UCSD-AML1 (cell line): Measurements from ENCODE around the gene KCNQ1.

Experiments
- DNase-seq: peaks from one replicate; lab custom pipeline; 2025; ENCODE audit not compliant: unreplicated experiment; lab: John Stamatoyannopoulos, UW

KCNQ1 gene

GRCh38 chr11:2542406-2542805 is 97.6 kb downstream of the KCNQ1 start:
- no peak for DNase-seq

GRCh38 chr11:2547806-2548205 is 103.0 kb downstream of the KCNQ1 start:
- no peak for DNase-seq

GRCh38 chr11:2548596-2548995 is 103.8 kb downstream of the KCNQ1 start:
- DNase-seq: no peak

DNA sequence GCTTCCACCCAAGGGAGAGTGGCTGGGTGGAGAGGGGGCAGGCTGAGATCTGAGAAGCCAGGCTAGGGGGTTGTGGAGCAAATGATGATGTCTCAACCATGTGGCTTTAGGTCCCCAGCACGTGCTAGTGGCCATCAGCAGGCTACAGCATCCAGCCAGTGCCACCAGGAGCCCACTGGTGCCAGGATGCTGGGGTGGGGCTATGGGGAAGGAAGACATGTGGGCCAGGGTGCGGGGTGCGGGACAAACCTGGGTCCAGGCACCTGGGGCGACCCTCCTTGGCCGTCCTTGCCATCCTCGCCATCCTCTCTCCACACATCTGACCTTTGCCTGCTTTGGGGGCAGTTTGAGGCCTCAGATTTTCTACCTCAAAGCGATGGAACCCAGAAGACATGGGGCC is 104.3 kb downstream of the KCNQ1 start:
- DNase-seq: no peak

DNA sequence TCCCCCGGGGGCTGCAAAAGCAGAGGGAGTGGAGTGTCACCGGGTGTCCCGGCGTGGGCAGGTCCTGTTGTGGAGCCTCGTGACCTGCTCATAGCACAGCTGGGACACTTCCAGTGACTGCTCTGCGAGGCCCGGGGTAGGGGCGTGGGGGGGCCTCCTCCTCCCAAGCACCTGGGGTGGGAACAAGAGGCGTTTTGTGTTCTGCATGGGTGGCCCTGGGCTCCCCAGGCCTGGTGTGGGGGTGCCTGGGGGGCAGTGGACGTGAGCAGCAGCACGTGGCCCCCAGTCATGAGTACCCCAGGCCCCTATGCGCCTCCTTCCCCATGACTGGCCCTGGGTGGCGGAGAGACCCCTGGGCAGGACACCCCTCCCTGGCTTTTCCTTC is 104.7 kb downstream of the KCNQ1 start:
- no peak for DNase-seq

GRCh38 chr11:2549876-2550605 is 105.2 kb downstream of the KCNQ1 start:
- no peak for DNase-seq

DNA sequence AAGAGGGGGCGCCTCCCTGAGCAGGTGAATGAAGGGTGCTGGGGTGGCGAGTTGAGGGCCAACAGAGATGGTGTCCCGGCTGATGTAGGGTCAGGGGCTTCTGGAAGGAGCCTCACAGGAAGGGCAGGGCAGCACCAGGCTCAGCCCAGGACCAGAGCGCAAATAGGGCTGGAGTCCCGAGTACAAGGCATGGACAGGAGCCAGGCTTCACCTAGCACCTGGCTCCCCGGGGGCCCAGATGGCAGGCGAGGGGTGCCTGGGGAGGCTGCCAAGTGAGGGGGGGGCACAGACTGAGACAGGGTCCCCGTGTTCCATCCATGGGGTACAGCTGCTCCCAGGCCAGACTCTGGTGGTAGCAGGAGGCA is 105.8 kb downstream of the KCNQ1 start:
- DNase-seq: no peak

- no peak for DNase-seq
Measured at GRCh38 chr11:2551131-2551530, 106.3 kb downstream of the KCNQ1 start.

DNA sequence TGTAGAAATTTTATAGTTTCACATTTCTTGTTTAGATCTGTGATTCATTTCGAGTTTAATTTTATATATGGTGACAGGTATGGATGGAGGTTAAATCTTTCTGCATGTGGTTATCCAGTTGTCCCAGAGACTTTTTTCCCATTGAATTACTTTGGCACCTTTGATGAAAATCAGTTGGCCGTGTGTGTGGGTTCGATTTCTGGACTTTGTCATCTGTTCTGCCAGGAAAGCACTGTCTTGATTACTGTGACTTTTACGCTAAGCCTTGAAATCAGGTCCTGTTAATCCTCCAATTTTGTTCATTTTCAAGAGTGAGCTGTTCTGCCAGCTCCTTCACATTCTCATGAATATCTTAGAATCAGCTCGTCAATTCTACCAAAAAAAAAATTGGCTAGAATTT is 107.4 kb downstream of the KCNQ1 start:
- DNase-seq: no peak

DNA sequence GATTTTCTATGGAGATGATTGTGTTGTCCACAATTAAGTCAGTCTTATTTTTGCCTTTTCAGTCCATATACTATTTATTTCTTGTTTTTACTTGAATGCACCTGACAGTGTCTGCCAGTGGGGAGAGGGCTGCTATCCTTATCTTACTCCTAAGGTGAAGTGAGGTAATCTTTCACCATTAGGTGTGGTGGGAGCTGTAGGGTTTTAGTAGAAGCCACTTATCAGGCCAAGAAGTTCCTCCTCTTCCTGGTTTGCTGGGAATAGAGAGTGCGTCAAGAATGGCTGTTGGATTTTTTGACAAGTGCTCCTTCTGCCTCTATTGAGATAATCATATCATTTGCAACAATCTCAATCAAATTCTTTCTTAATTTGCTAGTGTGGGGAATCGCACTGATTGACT is 108.4 kb downstream of the KCNQ1 start:
- DNase-seq: no peak

DNA sequence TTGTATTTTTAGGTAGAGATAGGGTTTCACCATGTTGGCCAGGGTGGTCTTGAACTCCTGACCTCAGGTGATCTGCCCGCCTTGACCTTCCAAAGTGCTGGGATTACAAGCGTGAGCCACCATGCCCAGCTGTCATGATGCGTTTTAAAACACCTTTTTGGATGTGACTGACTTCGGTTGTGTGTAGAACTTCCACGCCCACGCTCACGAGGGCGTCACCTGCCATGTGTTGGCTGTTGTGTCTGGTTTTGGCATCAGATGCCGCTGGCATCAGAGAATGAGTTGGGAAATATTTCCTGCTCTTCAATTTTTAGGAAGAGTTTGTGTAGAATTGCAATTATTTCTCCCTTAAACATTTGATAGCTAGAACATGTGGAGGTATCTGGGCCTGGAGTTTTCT is 109.1 kb downstream of the KCNQ1 start:
- DNase-seq: no peak

GRCh38 chr11:2554338-2555207 is 109.8 kb downstream of the KCNQ1 start:
- no peak for DNase-seq

GRCh38 chr11:2555336-2555735 is 110.5 kb downstream of the KCNQ1 start:
- DNase-seq: no peak

GRCh38 chr11:2555891-2556290 is 111.1 kb downstream of the KCNQ1 start:
- no peak for DNase-seq

DNA sequence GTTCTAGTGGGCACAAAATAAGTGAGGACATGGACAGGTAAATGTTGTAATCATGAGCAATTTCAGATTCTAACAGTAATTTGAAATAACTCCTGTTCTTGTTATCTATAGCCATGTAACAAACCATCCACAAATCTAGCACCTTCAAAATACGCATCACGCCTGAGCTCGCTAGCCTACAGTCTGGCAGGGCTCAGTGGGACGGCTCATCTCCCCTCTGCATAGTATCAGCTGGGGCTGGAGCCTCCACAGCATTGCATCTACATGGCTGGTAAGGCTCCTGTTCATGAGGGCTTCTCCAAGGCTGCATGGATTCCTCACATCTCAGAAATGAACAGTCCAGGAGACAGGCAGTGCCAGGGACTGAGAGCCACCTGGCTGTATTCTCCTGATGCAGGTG is 112.6 kb downstream of the KCNQ1 start:
- no peak for DNase-seq

DNA sequence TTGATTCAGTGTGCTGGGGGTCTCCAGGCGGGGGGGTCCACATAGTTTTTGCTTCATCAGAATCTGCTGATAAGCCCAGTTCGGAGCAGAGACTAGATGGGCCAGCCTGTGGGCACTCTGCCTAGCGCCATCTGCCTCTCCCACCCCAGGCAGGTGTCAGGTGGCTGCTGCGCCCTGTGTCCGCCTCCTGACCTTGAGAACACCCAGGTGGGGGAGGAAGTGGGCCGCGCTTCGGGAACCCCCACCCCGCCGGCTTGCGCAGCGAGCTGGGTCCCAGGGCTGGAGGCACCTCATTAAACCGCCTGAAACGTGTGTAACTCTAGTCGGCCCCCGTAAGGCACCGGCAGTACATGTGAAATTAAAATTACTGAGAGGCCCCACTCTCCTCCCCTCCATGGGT is 113.6 kb downstream of the KCNQ1 start:
- DNase-seq: no peak

DNA sequence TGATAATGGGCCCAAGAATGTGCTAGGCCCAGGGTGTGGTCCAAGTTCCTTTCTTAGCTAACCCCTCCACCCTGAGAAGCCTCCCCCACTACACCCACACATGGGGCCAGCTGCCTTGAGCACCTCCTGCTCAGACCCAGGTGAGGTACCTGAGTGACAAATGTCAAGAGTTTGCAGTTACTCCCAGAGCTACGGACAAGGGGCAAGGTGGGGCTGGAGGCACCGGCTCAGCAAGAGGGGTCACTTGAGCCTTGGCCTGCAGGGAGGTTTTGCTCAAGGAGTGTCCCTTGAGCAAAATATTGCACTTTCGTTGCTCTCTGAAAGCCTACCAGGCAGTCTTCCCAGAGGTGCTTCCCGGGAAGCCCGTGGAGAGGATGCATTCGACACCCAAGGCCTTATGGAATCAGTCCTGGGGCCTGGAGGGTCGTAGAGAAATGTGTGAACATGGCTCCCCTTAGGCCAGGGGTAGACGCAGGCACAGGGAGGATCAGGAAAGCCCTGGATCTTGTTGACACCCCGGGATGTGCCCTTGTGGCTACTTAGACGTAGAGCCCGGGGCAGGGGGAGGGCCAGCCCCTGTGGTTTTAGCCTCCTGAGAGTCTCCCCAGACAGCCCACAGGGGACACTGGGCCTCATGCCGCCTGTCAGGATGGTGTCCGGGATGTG is 114.2 kb downstream of the KCNQ1 start:
- no peak for DNase-seq

GRCh38 chr11:2559527-2560311 is 114.9 kb downstream of the KCNQ1 start:
- no peak for DNase-seq

DNA sequence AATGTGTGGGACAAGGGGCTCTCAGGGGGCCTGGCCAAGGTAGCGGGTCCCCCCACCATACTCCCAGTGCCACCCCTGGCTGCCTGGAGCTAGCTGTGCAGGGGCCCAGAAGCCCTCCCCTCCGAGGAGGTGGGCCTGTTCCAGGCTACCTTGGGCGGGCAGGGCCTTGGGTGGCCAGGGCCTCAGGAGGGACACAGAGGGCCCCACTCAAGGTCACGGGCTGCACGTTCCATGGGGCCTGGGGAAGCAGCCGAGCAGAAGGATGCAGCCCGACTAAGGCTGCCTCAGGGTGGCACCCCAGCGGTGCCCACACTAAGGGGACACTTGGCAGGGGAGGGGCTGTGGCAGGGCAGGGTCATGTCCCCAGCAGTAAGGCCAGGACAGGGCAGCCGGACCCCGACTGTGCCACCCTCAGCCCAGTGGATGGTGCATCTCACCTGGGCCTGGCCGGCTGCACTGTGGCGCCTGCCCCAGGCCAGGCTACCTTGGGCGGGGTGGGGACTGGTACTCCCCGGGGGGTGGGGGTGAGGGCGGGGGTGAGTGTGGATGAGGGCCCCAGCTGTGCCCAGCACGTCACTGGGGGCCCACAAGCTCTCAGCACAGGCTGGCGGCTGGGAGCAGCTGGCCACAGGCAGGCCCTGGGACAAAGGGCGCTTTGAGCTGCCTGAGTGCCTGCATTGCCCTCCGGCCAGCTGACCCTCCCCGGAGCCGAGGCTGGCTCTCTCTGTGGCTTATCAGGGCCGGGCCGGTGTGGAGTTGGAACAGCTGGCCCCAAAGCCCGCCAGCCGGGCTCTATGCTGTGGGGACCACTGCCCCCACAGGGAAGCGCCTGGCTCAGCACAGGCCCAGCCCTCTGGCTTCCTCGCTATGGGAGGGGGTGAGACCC is 117.1 kb downstream of the KCNQ1 start:
- DNase-seq: no peak

- DNase-seq: no peak
Measured at GRCh38 chr11:2562890-2563212, 118.0 kb downstream of the KCNQ1 start.
